IMR-90 (cell line): ENCODE data around the gene FUT4. TPM values are rescaled to one million over a fixed set of nuclear protein-coding genes. Genes with fewer than 3 reads are reported as not detected.

ENCODE experiments used
- ATAC-seq: fragments of 200-7000 bp; cut with Tn5 transposase; 2 replicates; pipeline ENCODE4 v1.9.1; 2020; ENCODE audit warnings: low read depth, mild to moderate bottlenecking, moderate library complexity
- BruUV-seq: library from RNA; stranded (reverse); fragments of 400-500 nt; replicated peaks from 2 replicates; lab custom pipeline; 2021; lab: Mats Ljungman, UMichigan
- CTCF ChIA-PET: fragments of 300-600 bp; formaldehyde crosslinking; extraction: SDS; loops from one replicate; lab custom pipeline; 2021; ENCODE audit warnings: antibody characterized with exemption; lab: Yijun Ruan, JAX
- POLR2A ChIA-PET: fragments of 300-600 bp; sonication (Branson Sonifier 250); formaldehyde crosslinking; loops from one replicate; lab custom pipeline; 2022; ENCODE audit warnings: antibody characterized with exemption; ENCODE audit not compliant: unreplicated experiment; lab: Charles Lee
- DNase-seq: peaks from one replicate; pipeline ENCODE4 v3.0.0; 2013
- H2AFZ ChIP-seq: replicated peaks from 2 replicates; pipeline ENCODE3; 2013; ENCODE audit warnings: low read length, mild to moderate bottlenecking; ENCODE audit not compliant: poor library complexity
- H2AK5ac ChIP-seq: 2 replicates; pipeline ENCODE4 v1.6.1; 2013; ENCODE audit warnings: low read depth, low read length, inconsistent platforms
- H2AK9ac ChIP-seq: replicated peaks from 2 replicates; pipeline ENCODE3; 2013; ENCODE audit warnings: mild to moderate bottlenecking, low read depth, low read length, moderate library complexity; ENCODE audit not compliant: poor library complexity
- H2BK120ac ChIP-seq: 2 replicates; pipeline ENCODE4 v1.6.1; 2013; ENCODE audit warnings: low read depth, low read length, inconsistent platforms
- H2BK15ac ChIP-seq: 3 replicates; pipeline ENCODE4 v1.6.1; 2013; ENCODE audit warnings: low read depth, low read length, inconsistent platforms
- H2BK20ac ChIP-seq: 2 replicates; pipeline ENCODE4 v1.6.1; 2013; ENCODE audit warnings: low read depth, mild to moderate bottlenecking, inconsistent platforms, low read length, moderate library complexity
- H2BK5ac ChIP-seq: 2 replicates; pipeline ENCODE4 v1.6.1; 2013; ENCODE audit warnings: mild to moderate bottlenecking, low read depth, low read length, inconsistent platforms; ENCODE audit not compliant: poor library complexity, severe bottlenecking
- H3K14ac ChIP-seq: replicated peaks from 2 replicates; pipeline ENCODE4 v1.6.1; 2013; ENCODE audit warnings: low read depth, low read length, inconsistent platforms
- H3K18ac ChIP-seq: 2 replicates; pipeline ENCODE4 v1.6.1; 2013; ENCODE audit warnings: low read depth, low read length, control low read depth
- H3K23ac ChIP-seq: 2 replicates; pipeline ENCODE4 v1.6.1; 2013; ENCODE audit warnings: low read depth, low read length, inconsistent platforms
- H3K27ac ChIP-seq: 2 replicates; pipeline ENCODE4 v1.5.1; 2013; ENCODE audit warnings: mild to moderate bottlenecking, control low read depth, low read length; ENCODE audit not compliant: insufficient read depth
- H3K27me3 ChIP-seq: 2 replicates; pipeline ENCODE4 v1.6.1; 2013; ENCODE audit warnings: low read length; ENCODE audit not compliant: control insufficient read depth, insufficient read depth
- H3K36me3 ChIP-seq: 2 replicates; pipeline ENCODE4 v1.6.1; 2013; ENCODE audit warnings: low read length, mixed read lengths; ENCODE audit not compliant: control insufficient read depth, insufficient read depth
- H3K4ac ChIP-seq: 2 replicates; pipeline ENCODE4 v1.6.1; 2013; ENCODE audit warnings: low read depth, low read length, inconsistent platforms
- H3K4me1 ChIP-seq: 2 replicates; pipeline ENCODE4 v1.6.1; 2013; ENCODE audit warnings: low read length, mixed read lengths; ENCODE audit not compliant: control insufficient read depth, insufficient read depth
- H3K4me2 ChIP-seq: 2 replicates; pipeline ENCODE4 v1.6.1; 2013; ENCODE audit warnings: low read depth, mild to moderate bottlenecking, control low read depth, low read length, moderate library complexity
- H3K4me3 ChIP-seq: 2 replicates; pipeline ENCODE4 v1.5.1; 2013; ENCODE audit warnings: low read depth, mild to moderate bottlenecking, control low read depth, low read length, moderate library complexity; ENCODE audit not compliant: insufficient read depth
- H3K56ac ChIP-seq: 2 replicates; pipeline ENCODE4 v1.6.1; 2013; ENCODE audit warnings: low read length, inconsistent platforms; ENCODE audit not compliant: insufficient read depth; ENCODE audit errors: extremely low read depth
- H3K79me1 ChIP-seq, 2 experiments: 2 replicates each; pipeline ENCODE4 v1.6.1; 2013; ENCODE audit warnings: low read length in 2 of 2, inconsistent platforms in 1 of 2, low read depth in 1 of 2
- H3K9ac ChIP-seq: 2 replicates; pipeline ENCODE4 v1.6.1; 2013; ENCODE audit warnings: low read depth, low read length, control low read depth
- H3K9me1 ChIP-seq: 2 replicates; pipeline ENCODE4 v1.6.1; 2013; ENCODE audit warnings: low read length, inconsistent platforms; ENCODE audit not compliant: insufficient read depth
- H3K9me3 ChIP-seq: 2 replicates; pipeline ENCODE4 v1.6.1; 2013; ENCODE audit warnings: low read length; ENCODE audit not compliant: control insufficient read depth, insufficient read depth
- H4K20me1 ChIP-seq: 2 replicates; pipeline ENCODE4 v1.6.1; 2013; ENCODE audit warnings: low read length, inconsistent platforms; ENCODE audit not compliant: insufficient read depth
- H4K5ac ChIP-seq: 2 replicates; pipeline ENCODE4 v1.6.1; 2013; ENCODE audit warnings: mild to moderate bottlenecking, low read depth, low read length, control low read depth
- H4K8ac ChIP-seq, 2 experiments: 2 replicates each; pipeline ENCODE4 v1.6.1; 2013; ENCODE audit warnings: low read depth in 2 of 2, low read length in 2 of 2, control low read depth in 1 of 2, inconsistent platforms in 1 of 2
- H4K91ac ChIP-seq: 2 replicates; pipeline ENCODE4 v1.6.1; 2013; ENCODE audit warnings: low read depth, low read length, inconsistent platforms; ENCODE audit not compliant: insufficient read depth
- SMC3 ChIP-seq: fragments of 150-350 bp; IDR thresholded peaks from 2 replicates; pipeline ENCODE4 v1.6.1; 2016; ENCODE audit warnings: low read depth, mild to moderate bottlenecking, antibody characterized with exemption, low read length, moderate library complexity
- WGBS, 2 experiments: methylation state at CpG; one replicate each; pipeline versions ENCODE4 v1.1.5 to v1.1.7; 2013; ENCODE audit warnings: missing lambda C conversion rate in 2 of 2; ENCODE audit not compliant: insufficient read length in 1 of 2; ENCODE audit errors: extremely low coverage in 2 of 2; 5-methylcytosine and 5-hydroxymethylcytosine counted together
- dilution Hi-C: fragments of 300-500 bp; cut with HindIII; formaldehyde crosslinking; loops from one replicate; pipeline ENCODE4 v1.14.3; 2018; ENCODE audit warnings: low sequenced_read_pairs; ENCODE audit not compliant: unreplicated experiment
- in situ Hi-C: fragments of 300-500 bp; cut with MboI; formaldehyde crosslinking; loops from 3 replicates; pipeline ENCODE4 v1.14.3; 2019; ENCODE audit warnings: low sequenced_read_pairs, inconsistent platforms, mixed read lengths
- intact Hi-C: fragments of 100-400 bp; cut with micrococcal nuclease; formaldehyde crosslinking; loops from 2 replicates; pipeline ENCODE4 v1.10.0; 2022
- polyA plus RNA-seq, 3 experiments: library from polyadenylated mRNA; depleted of rRNA; stranded (reverse); fragments of >200 nt; gene quantifications; 2 replicates each; pipeline ENCODE4 v1.2.3, GENCODE V29; 2012; ENCODE audit warnings: low replicate concordance in 1 of 3
- total RNA-seq: library from RNA; depleted of rRNA; stranded (reverse); fragments of >200 nt; gene quantifications from 2 replicates; pipeline ENCODE4 v1.2.3, GENCODE V29; 2012

The FUT4 gene
- total and polyA plus RNA-seq, 2 of the 4 experiments (the other 2 are of a cell fraction), result 2.2 to 2.4 TPM

GRCh38 chr11:94533696-94534630 is 9.8 kb upstream of the FUT4 start:
- no peak overlapping the region for H3K18ac ChIP-seq
- no peak overlapping the region for H3K4ac ChIP-seq
- no peaks in the 10 kb centered on the region for H4K20me1 ChIP-seq
- no peak overlapping the region for H3K23ac ChIP-seq
- H3K36me3 ChIP-seq, result no peaks in the 10 kb centered on the region
- H3K14ac ChIP-seq, result no peak overlapping the region
- peaks cover 1% of the 10 kb centered on the region; the same call in 1 of the 2 replicates for H3K27me3 ChIP-seq
- H4K91ac ChIP-seq, result no peak overlapping the region
- no peak overlapping the region for H3K56ac ChIP-seq
- no peak overlapping the region for H2AFZ ChIP-seq
- no peak overlapping the region for H4K5ac ChIP-seq
- H2AK5ac ChIP-seq, result no peak overlapping the region
- ChIA-PET CTCF (interaction anchor here (1.0 kb wide), 1 partner anchor 12 kb away, joined by 5 read pairs; no protein-coding TSS in a partner anchor), POLR2A (no interaction called here)
- H3K79me1 ChIP-seq, result no peaks in the 10 kb centered on the region
- dilution Hi-C loops (no loop called here), in situ Hi-C loops (no loop called here), intact Hi-C loops (no loop called here)
- WGBS, 2 experiments, result no CpG with 5 or more reads among the region's 6 CpGs
- H3K9me1 ChIP-seq, result 0 out of 2 replicates have a peak, but pooled peaks cover 3% of the 10 kb centered on the region
- no peak overlapping the region for H3K27ac ChIP-seq
- no peak overlapping the region for H3K4me2 ChIP-seq
- H3K9me3 ChIP-seq, result no peaks in the 10 kb centered on the region
- no peak overlapping the region for H2AK9ac ChIP-seq
- H3K9ac ChIP-seq, result no peak overlapping the region
- no peak overlapping the region for H4K8ac ChIP-seq
- no peak overlapping the region for H2BK120ac ChIP-seq
- ATAC-seq, result no peak
- H2BK5ac ChIP-seq, result no peak overlapping the region
- DNase-seq, result no peak
- no peak overlapping the region for H3K4me3 ChIP-seq
- H2BK20ac ChIP-seq, result no peak overlapping the region
- H3K4me1 ChIP-seq, result peaks cover 3% of the 10 kb centered on the region
- no TSS peak for BruUV-seq
- no peak for TF ChIP-seq SMC3
- H2BK15ac ChIP-seq, result no peak overlapping the region
